HepG2 (cell line): Measurements from ENCODE around the gene MRPL51. TPM values are rescaled to one million over a fixed set of nuclear protein-coding genes. Genes with fewer than 3 reads are reported as not detected.

Experiments
- CBX1 ChIP-seq: IDR thresholded peaks from one replicate; pipeline ENCODE4 v1.6.1; 2016; ENCODE audit warnings: antibody characterized with exemption, low read depth
- FOXK2 ChIP-seq: fragments of 450-650 bp; IDR thresholded peaks from 2 replicates; pipeline ENCODE4 v1.6.1; 2016
- HNF1B ChIP-seq: sonication (generic); formaldehyde crosslinking; IDR thresholded peaks from 2 replicates; pipeline ENCODE4 v1.5.1; 2020; ENCODE audit warnings: mild to moderate bottlenecking, moderate library complexity, missing genetic modification reagents
- KDM3A ChIP-seq: IDR thresholded peaks from 2 replicates; pipeline ENCODE4 v1.6.1; 2018; ENCODE audit warnings: low read depth, missing compliant biosample characterization
- MAF1 ChIP-seq: sonication (generic); formaldehyde crosslinking; IDR thresholded peaks from 2 replicates; pipeline ENCODE4 v1.5.0; 2020; ENCODE audit warnings: missing genetic modification reagents, borderline replicate concordance
- MIXL1 ChIP-seq: IDR thresholded peaks from 2 replicates; pipeline ENCODE4 v1.6.1; 2016
- NONO ChIP-seq, 2 experiments: fragments of 450-650 bp in 1 of 2; sonication (generic) in 1 of 2; formaldehyde crosslinking in 1 of 2; IDR thresholded peaks in 1 of 2; conservative IDR thresholded peaks in 1 of 2; 2 replicates each; pipeline versions ENCODE4 v1.6.1 to v1.8.0; 2017 to 2022; ENCODE audit warnings: mild to moderate bottlenecking in 1 of 2, missing genetic modification reagents in 1 of 2, moderate library complexity in 1 of 2
- PHF20 ChIP-seq: sonication (generic); formaldehyde crosslinking; IDR thresholded peaks from 2 replicates; pipeline ENCODE4 v1.5.0; 2020; ENCODE audit warnings: mild to moderate bottlenecking, missing genetic modification reagents
- PHF21A ChIP-seq: sonication (generic); formaldehyde crosslinking; IDR thresholded peaks from 2 replicates; pipeline ENCODE4 v1.5.0; 2020; ENCODE audit warnings: mild to moderate bottlenecking, missing genetic modification reagents
- POLR2AphosphoS5 ChIP-seq: IDR thresholded peaks from 2 replicates; pipeline ENCODE4 v1.6.1; 2012; ENCODE audit warnings: low read depth, low read length
- RELA ChIP-seq: sonication (generic); formaldehyde crosslinking; IDR thresholded peaks from 2 replicates; pipeline ENCODE4 v1.4.0; 2020; ENCODE audit warnings: missing genetic modification reagents
- RFX3 ChIP-seq: IDR thresholded peaks from 2 replicates; pipeline ENCODE4 v1.6.1; 2016; ENCODE audit warnings: missing biosample characterization, missing genetic modification reagents
- SP4 ChIP-seq: sonication (generic); formaldehyde crosslinking; IDR thresholded peaks from 2 replicates; pipeline ENCODE4 v1.8.1; 2023; ENCODE audit warnings: mild to moderate bottlenecking, missing genetic modification reagents
- ZBTB8A ChIP-seq: sonication (generic); formaldehyde crosslinking; IDR thresholded peaks from 2 replicates; pipeline ENCODE4 v1.4.0; 2020; ENCODE audit warnings: mild to moderate bottlenecking, low read depth, missing genetic modification reagents, borderline replicate concordance
- ZC3H4 ChIP-seq: sonication (generic); formaldehyde crosslinking; IDR thresholded peaks from 2 replicates; pipeline ENCODE4 v1.4.0; 2020; ENCODE audit warnings: missing genetic modification reagents, borderline replicate concordance
- ZKSCAN1 ChIP-seq: fragments of 150-350 bp; IDR thresholded peaks from 2 replicates; pipeline ENCODE4 v1.6.1; 2014; ENCODE audit warnings: low read length
- ZNF143 ChIP-seq: sonication (generic); formaldehyde crosslinking; IDR thresholded peaks from 2 replicates; pipeline ENCODE4 v1.4.0; 2020; ENCODE audit warnings: missing genetic modification reagents
- ZNF205 ChIP-seq: IDR thresholded peaks from 2 replicates; pipeline ENCODE4 v1.6.1; 2018; ENCODE audit warnings: missing biosample characterization, missing genetic modification reagents
- ZNF354B ChIP-seq: sonication (generic); formaldehyde crosslinking; IDR thresholded peaks from 2 replicates; pipeline ENCODE4 v1.8.0; 2022; ENCODE audit warnings: mild to moderate bottlenecking, missing genetic modification reagents
- ZNF713 ChIP-seq: sonication (generic); formaldehyde crosslinking; IDR thresholded peaks from 2 replicates; pipeline ENCODE4 v1.4.0; 2020; ENCODE audit warnings: mild to moderate bottlenecking, missing genetic modification reagents
- ZNF777 ChIP-seq: sonication (generic); formaldehyde crosslinking; IDR thresholded peaks from 2 replicates; pipeline ENCODE4 v1.4.0; 2020; ENCODE audit warnings: missing genetic modification reagents
- ZNF781 ChIP-seq: sonication (generic); formaldehyde crosslinking; IDR thresholded peaks from 2 replicates; pipeline ENCODE4 v1.5.1; 2020; ENCODE audit warnings: borderline replicate concordance, mild to moderate bottlenecking, missing genetic modification reagents; ENCODE audit errors: not compliant biosample characterization
- ZSCAN21 ChIP-seq: sonication (generic); formaldehyde crosslinking; IDR thresholded peaks from 2 replicates; pipeline ENCODE4 v1.8.0; 2022; ENCODE audit warnings: mild to moderate bottlenecking, missing genetic modification reagents, moderate library complexity, borderline replicate concordance
- ZSCAN31 ChIP-seq: sonication (generic); formaldehyde crosslinking; IDR thresholded peaks from 2 replicates; pipeline ENCODE4 v1.5.0; 2020; ENCODE audit warnings: low read depth, mild to moderate bottlenecking, missing genetic modification reagents
- polyA plus RNA-seq, 8 experiments: library from polyadenylated mRNA; depleted of rRNA in 3 of 8; stranded (reverse) in 7 of 8; unstranded in 1 of 8; fragments of >200 nt; fragmentation: Illumina TruSeq in 4 of 8; extraction: Trizol in 4 of 8; gene quantifications; 2 replicates each; pipeline versions ENCODE4 v1.2.1 to v1.2.3, GENCODE V29; 2011 to 2016; ENCODE audit warnings: low read depth in 4 of 8, missing spikeins in 1 of 8, mixed read lengths in 1 of 8; ENCODE audit not compliant: insufficient read depth in 1 of 8
- total RNA-seq, 5 experiments: library from RNA; depleted of rRNA; stranded (reverse); fragments of >200 nt; fragmentation: Illumina TruSeq; extraction: Trizol; gene quantifications; 2 replicates each; pipeline ENCODE4 v1.2.3, GENCODE V29; 2016; ENCODE audit warnings: low read depth in 1 of 5
- TF ChIP-seq, protein P1 (sequence below): sonication (generic); formaldehyde crosslinking; IDR thresholded peaks from 2 replicates; pipeline ENCODE4 v1.5.1; 2020; ENCODE audit warnings: missing genetic modification reagents, mild to moderate bottlenecking, borderline replicate concordance

Gene MRPL51
- total and polyA plus RNA-seq, 2 of the 13 experiments (the other 11 are each of a cell fraction or from before 2014, with no cell fraction given), result 64.8 to 278 TPM

- TF ChIP-seq ZNF781 (peak; percentile 33), MAF1 (CRISPR knock-in tag) (no peak), ZNF205 (CRISPR knock-in tag) (peak; percentile 21; the same call in 1 of the 2 replicates), ZSCAN21 (peak; percentile 39), ZBTB8A (CRISPR knock-in tag) (no peak), PHF21A (CRISPR knock-in tag) (peak; percentile 91), CBX1 (peak; percentile 18), KDM3A (CRISPR knock-in tag) (no peak), RELA (no peak), RFX3 (peak; percentile 73), ZC3H4 (CRISPR knock-in tag) (no peak; the same call in none of the 2 replicates), POLR2AphosphoS5 (peak; percentile 60), FOXK2 (peak; percentile 27; the same call in 1 of the 2 replicates), ZNF713 (CRISPR knock-in tag) (0 out of 2 replicates have a peak, but pooled peaks have one; percentile 45), ZKSCAN1 (no peak), ZNF777 (0 out of 2 replicates have a peak, but pooled peaks have one; percentile 31), MIXL1 (no peak), ZNF143 (peak; percentile 70), HNF1B (CRISPR knock-in tag) (peak; percentile 74), ZSCAN31 (CRISPR knock-in tag) (no peak), ZNF354B (CRISPR knock-in tag) (peak; percentile 79), NONO (IDR thresholded peaks at IDR 0.05) (no peak), NONO (CRISPR knock-in tag; conservative IDR thresholded peaks at IDR 0.05) (peak; percentile 32), SP4 (CRISPR knock-in tag) (peak; percentile 70; the same call in 1 of the 2 replicates), PHF20 (CRISPR knock-in tag) (0 out of 2 replicates have a peak, but pooled peaks have one; percentile 30)
- TF ChIP-seq, protein P1, sequence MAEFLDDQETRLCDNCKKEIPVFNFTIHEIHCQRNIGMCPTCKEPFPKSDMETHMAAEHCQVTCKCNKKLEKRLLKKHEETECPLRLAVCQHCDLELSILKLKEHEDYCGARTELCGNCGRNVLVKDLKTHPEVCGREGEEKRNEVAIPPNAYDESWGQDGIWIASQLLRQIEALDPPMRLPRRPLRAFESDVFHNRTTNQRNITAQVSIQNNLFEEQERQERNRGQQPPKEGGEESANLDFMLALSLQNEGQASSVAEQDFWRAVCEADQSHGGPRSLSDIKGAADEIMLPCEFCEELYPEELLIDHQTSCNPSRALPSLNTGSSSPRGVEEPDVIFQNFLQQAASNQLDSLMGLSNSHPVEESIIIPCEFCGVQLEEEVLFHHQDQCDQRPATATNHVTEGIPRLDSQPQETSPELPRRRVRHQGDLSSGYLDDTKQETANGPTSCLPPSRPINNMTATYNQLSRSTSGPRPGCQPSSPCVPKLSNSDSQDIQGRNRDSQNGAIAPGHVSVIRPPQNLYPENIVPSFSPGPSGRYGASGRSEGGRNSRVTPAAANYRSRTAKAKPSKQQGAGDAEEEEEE (CRISPR knock-in tag), result no peak
Observed at GRCh38 chr12:6532051-6532926, 39.2 kb upstream of the MRPL51 start (continued).
